Measurements from ENCODE around the gene KCNK5.

GRCh38 chr6:39268721-39269120 is 39.4 kb upstream of the KCNK5 start:
- TF ChIP-seq USF2 (IDR thresholded peaks at IDR 0.05; ENCODE audit: low read length) (no peak), EZH2 (IDR thresholded peaks at IDR 0.05; ENCODE audit: low read depth, low read length, severe bottlenecking) (no peak), SIN3A (conservative IDR thresholded peaks at IDR 0.05 in 1 of 2, IDR thresholded peaks at IDR 0.05 in 1 of 2; ENCODE audit: low read depth in 1 of 2, low read length in 2 of 2) (no peak), TAF1 (IDR thresholded peaks at IDR 0.05; ENCODE audit: low read depth, low read length) (no peak), EP300 (IDR thresholded peaks at IDR 0.05; ENCODE audit: borderline replicate concordance in 1 of 2, low read depth in 2 of 2, low read length in 2 of 2) (no peak), POLR2AphosphoS5 (IDR thresholded peaks at IDR 0.05; ENCODE audit: low read depth, low read length) (no peak), RNF2 (IDR thresholded peaks at IDR 0.05; ENCODE audit: borderline replicate concordance, low read depth, low read length, missing control alignments, poor library complexity, severe bottlenecking) (no peak)
- TF ChIP-seq, protein P1, sequence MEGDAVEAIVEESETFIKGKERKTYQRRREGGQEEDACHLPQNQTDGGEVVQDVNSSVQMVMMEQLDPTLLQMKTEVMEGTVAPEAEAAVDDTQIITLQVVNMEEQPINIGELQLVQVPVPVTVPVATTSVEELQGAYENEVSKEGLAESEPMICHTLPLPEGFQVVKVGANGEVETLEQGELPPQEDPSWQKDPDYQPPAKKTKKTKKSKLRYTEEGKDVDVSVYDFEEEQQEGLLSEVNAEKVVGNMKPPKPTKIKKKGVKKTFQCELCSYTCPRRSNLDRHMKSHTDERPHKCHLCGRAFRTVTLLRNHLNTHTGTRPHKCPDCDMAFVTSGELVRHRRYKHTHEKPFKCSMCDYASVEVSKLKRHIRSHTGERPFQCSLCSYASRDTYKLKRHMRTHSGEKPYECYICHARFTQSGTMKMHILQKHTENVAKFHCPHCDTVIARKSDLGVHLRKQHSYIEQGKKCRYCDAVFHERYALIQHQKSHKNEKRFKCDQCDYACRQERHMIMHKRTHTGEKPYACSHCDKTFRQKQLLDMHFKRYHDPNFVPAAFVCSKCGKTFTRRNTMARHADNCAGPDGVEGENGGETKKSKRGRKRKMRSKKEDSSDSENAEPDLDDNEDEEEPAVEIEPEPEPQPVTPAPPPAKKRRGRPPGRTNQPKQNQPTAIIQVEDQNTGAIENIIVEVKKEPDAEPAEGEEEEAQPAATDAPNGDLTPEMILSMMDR (IDR thresholded peaks at IDR 0.05; ENCODE audit: control extremely low read depth in 1 of 3, insufficient read depth in 1 of 3, low read depth in 1 of 3, low read length in 3 of 3), result no peak
- TF ChIP-seq, protein P2, sequence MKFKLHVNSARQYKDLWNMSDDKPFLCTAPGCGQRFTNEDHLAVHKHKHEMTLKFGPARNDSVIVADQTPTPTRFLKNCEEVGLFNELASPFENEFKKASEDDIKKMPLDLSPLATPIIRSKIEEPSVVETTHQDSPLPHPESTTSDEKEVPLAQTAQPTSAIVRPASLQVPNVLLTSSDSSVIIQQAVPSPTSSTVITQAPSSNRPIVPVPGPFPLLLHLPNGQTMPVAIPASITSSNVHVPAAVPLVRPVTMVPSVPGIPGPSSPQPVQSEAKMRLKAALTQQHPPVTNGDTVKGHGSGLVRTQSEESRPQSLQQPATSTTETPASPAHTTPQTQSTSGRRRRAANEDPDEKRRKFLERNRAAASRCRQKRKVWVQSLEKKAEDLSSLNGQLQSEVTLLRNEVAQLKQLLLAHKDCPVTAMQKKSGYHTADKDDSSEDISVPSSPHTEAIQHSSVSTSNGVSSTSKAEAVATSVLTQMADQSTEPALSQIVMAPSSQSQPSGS (IDR thresholded peaks at IDR 0.05; ENCODE audit: low read length), result no peak
